Glutamatergic neuron (in vitro differentiated cells): ENCODE data around the gene TMEM81. TPM values are rescaled to one million over a fixed set of nuclear protein-coding genes. Genes with fewer than 3 reads are reported as not detected.

ENCODE experiments used
- DNase-seq: peaks from one replicate; pipeline ENCODE4 v3.0.0; 2022
- H3K27ac Mint-ChIP-seq: one replicate; pipeline ENCODE4 v1.8.0; 2020; ENCODE audit warnings: mild to moderate bottlenecking, mixed read lengths, inconsistent platforms; ENCODE audit not compliant: unreplicated experiment
- H3K27me3 Mint-ChIP-seq: one replicate; pipeline ENCODE4 v1.8.0; 2020; ENCODE audit warnings: mild to moderate bottlenecking, moderate library complexity, mixed read lengths, inconsistent platforms; ENCODE audit not compliant: unreplicated experiment
- H3K36me3 Mint-ChIP-seq: one replicate; pipeline ENCODE4 v1.8.0; 2020; ENCODE audit warnings: mild to moderate bottlenecking, mixed read lengths, inconsistent platforms; ENCODE audit not compliant: unreplicated experiment
- H3K4me1 Mint-ChIP-seq: one replicate; pipeline ENCODE4 v1.8.0; 2020; ENCODE audit warnings: mild to moderate bottlenecking, low read depth, mixed read lengths, inconsistent platforms; ENCODE audit not compliant: unreplicated experiment
- H3K4me3 Mint-ChIP-seq: one replicate; pipeline ENCODE4 v1.8.0; 2020; ENCODE audit warnings: mild to moderate bottlenecking, mixed read lengths, inconsistent platforms; ENCODE audit not compliant: unreplicated experiment
- H3K9me3 Mint-ChIP-seq: one replicate; pipeline ENCODE4 v1.8.0; 2020; ENCODE audit warnings: mild to moderate bottlenecking, moderate library complexity, mixed read lengths, inconsistent platforms; ENCODE audit not compliant: unreplicated experiment
- CTCF ChIP-seq: fragments of 200-600 bp; sonication (generic); IDR thresholded peaks from one replicate; pipeline ENCODE4 v1.5.0; 2021; ENCODE audit not compliant: partially characterized antibody, unreplicated experiment
- total RNA-seq: library from RNA; stranded (reverse); fragmentation: NEBNext Ultra II Directional; extraction: Animal tissue kit (Norgen Biotek cat#: 25700); gene quantifications from one replicate; pipeline ENCODE4 v1.2.1, GENCODE V29; 2021; ENCODE audit not compliant: unreplicated experiment

Gene TMEM81
- total RNA-seq, 1 donor from 2014 or later, result 9.3 TPM

- Mint-ChIP-seq H3K4me3 (no peak overlapping the region), H3K36me3 (no peaks in the 10 kb centered on the region), H3K27me3 (no peaks in the 10 kb centered on the region), H3K27ac (no peak overlapping the region), H3K9me3 (no peaks in the 10 kb centered on the region), H3K4me1 (no peaks in the 10 kb centered on the region)
- no peak for TF ChIP-seq CTCF
- no peak for DNase-seq
Measured at GRCh38 chr1:205127646-205128045, 43.4 kb upstream of the TMEM81 start.

GRCh38 chr1:205124726-205125125, 40.5 kb upstream of the TMEM81 start:
- peaks cover 11% of the 10 kb centered on the region for H3K4me1 Mint-ChIP-seq

GRCh38 chr1:205122489-205122882, 38.2 kb upstream of the TMEM81 start:
- H3K27me3 Mint-ChIP-seq, result peaks cover 7% of the 10 kb centered on the region
- H3K27ac Mint-ChIP-seq, result peak overlapping the region; percentile 100

More at GRCh38 chr1:205124726-205125125, 40.5 kb upstream of the TMEM81 start:
- Mint-ChIP-seq H3K4me3 (no peak overlapping the region), H3K27ac (no peak overlapping the region), H3K27me3 (peaks cover 7% of the 10 kb centered on the region), H3K9me3 (peaks cover 7% of the 10 kb centered on the region), H3K36me3 (no peaks in the 10 kb centered on the region)
- TF ChIP-seq CTCF, result no peak
- DNase-seq, result no peak

DNA sequence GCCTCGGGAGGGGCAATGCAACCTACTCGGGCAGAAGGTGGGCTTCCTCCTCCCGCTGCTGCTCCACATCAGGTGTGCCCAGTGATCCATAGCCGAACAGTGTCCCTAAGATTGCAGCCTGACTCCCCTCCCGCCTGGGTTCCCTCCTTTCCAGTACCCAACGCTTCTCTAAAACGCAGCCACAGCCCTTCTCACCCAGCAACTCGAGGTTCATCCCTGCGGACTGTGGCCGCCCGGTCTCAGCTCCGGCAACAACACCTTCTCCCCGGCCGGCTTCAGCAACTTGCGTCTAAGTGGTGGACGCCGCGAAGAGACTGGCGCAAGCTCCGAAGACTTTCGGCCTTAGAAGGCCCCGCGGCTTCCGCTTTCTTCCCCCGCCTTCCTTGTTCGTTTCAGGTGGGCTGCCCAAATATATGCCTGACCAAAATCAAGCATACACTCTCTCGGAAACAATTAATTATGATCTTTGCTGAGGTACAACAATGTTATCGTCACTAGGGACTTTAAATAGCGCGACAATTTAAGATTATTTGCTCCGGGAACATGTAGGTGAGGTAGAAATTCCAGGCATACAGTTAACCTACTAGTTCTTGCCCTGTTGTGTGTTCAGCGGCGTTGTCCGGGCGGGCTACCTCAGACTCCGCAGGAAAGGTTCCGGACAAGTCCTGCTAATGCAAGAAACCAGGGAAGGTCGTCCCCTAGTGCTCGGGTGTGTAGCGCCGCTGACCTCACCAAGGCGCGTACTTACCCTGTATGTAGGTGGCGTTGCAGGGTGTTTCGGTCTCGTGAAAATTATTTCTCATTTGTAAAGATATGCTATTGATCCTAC, 37.6 kb upstream of the TMEM81 start, which contains the start of gene RBBP5:
TSS of gene RBBP5 (minus strand) at position 319 of the 829 bp plus-strand sequence. CDS start at position 214, 105 bp downstream.
- Mint-ChIP-seq H3K4me3 (peak within 1 kb of the TSS; percentile 100), H3K9me3 (peaks cover 7% of the 10 kb centered on the region), H3K36me3 (no peaks in the 10 kb centered on the region), H3K27ac (peak within 1 kb of the TSS; percentile 100), H3K27me3 (peaks cover 7% of the 10 kb centered on the region), H3K4me1 (peaks cover 11% of the 10 kb centered on the region)
- peak; percentile 95 for DNase-seq
- TF ChIP-seq CTCF, result no peak

More at GRCh38 chr1:205122489-205122882, 38.2 kb upstream of the TMEM81 start:
- peak overlapping the region; percentile 100 for H3K4me3 Mint-ChIP-seq
- no peaks in the 10 kb centered on the region for H3K36me3 Mint-ChIP-seq
- peaks cover 11% of the 10 kb centered on the region for H3K4me1 Mint-ChIP-seq
- DNase-seq, result no peak
- peaks cover 7% of the 10 kb centered on the region for H3K9me3 Mint-ChIP-seq
- TF ChIP-seq CTCF, result no peak

- no peak overlapping the region for H3K4me3 Mint-ChIP-seq
- DNase-seq, result no peak
- peaks cover 7% of the 10 kb centered on the region for H3K9me3 Mint-ChIP-seq
- no peak overlapping the region for H3K27ac Mint-ChIP-seq
- TF ChIP-seq CTCF, result no peak
- H3K27me3 Mint-ChIP-seq, result peaks cover 9% of the 10 kb centered on the region
- H3K36me3 Mint-ChIP-seq, result no peaks in the 10 kb centered on the region
- H3K4me1 Mint-ChIP-seq, result peaks cover 11% of the 10 kb centered on the region
Measured at GRCh38 chr1:205118752-205119151, 34.5 kb upstream of the TMEM81 start.
